Panc1 (cell line): ENCODE measurements around the gene NEUROD4. TPM values are rescaled to one million over a fixed set of nuclear protein-coding genes. Genes with fewer than 3 reads are reported as not detected.

Experiments
- ATAC-seq: fragments of 200-7000 bp; cut with Tn5 transposase; 2 replicates; pipeline ENCODE4 v1.9.1; 2020; ENCODE audit warnings: mild to moderate bottlenecking, moderate library complexity
- Bru-seq: library from RNA; stranded (reverse); fragments of 400-500 nt; gene quantifications from one replicate; lab custom pipeline; 2021; lab: Mats Ljungman, UMichigan
- BruChase-seq, 2 experiments: library from RNA; stranded (reverse); fragments of 400-500 nt; gene quantifications; one replicate each; lab custom pipeline; 2021; lab: Mats Ljungman, UMichigan
- BruUV-seq: library from RNA; stranded (reverse); fragments of 400-500 nt; replicated peaks from 2 replicates; lab custom pipeline; 2021; lab: Mats Ljungman, UMichigan
- CTCF ChIA-PET: fragments of 300-600 bp; sonication (Branson Sonifier 250); formaldehyde crosslinking; loops from one replicate; lab custom pipeline; 2022; ENCODE audit warnings: antibody characterized with exemption; lab: Charles Lee
- POLR2A ChIA-PET: fragments of 300-600 bp; sonication (Branson Sonifier 250); formaldehyde crosslinking; loops from one replicate; lab custom pipeline; 2022; ENCODE audit warnings: antibody characterized with exemption; lab: Charles Lee
- DNase-seq: peaks from one replicate; pipeline ENCODE4 v3.0.0-alpha.2; 2010; ENCODE audit warnings: low read depth, low spot score
- H3K27ac ChIP-seq: 2 replicates; pipeline ENCODE4 v1.5.1; 2011; ENCODE audit warnings: mild to moderate bottlenecking, low read length, inconsistent platforms
- H3K27me3 ChIP-seq: fragments of 200-500 bp; sonication (Bioruptor generic); 2 replicates; pipeline ENCODE4 v1.6.0; 2014; ENCODE audit warnings: low read length, inconsistent platforms; ENCODE audit not compliant: control insufficient read depth, insufficient read depth
- H3K36me3 ChIP-seq: fragments of 200-500 bp; sonication (Bioruptor generic); 2 replicates; pipeline ENCODE4 v1.5.1; 2014; ENCODE audit warnings: inconsistent platforms, mild to moderate bottlenecking, low read length, moderate library complexity; ENCODE audit not compliant: control insufficient read depth, insufficient read depth
- H3K4me1 ChIP-seq: 2 replicates; pipeline ENCODE4 v1.5.1; 2011; ENCODE audit warnings: inconsistent platforms, mild to moderate bottlenecking, low read length, moderate library complexity; ENCODE audit not compliant: control insufficient read depth, insufficient read depth
- H3K4me3 ChIP-seq, 2 experiments: 2 replicates each; pipeline ENCODE4 v1.5.1; 2011 to 2012; ENCODE audit warnings: low read depth in 2 of 2, low read length in 2 of 2, mild to moderate bottlenecking in 2 of 2, inconsistent platforms in 1 of 2, moderate library complexity in 1 of 2
- H3K9me3 ChIP-seq: fragments of 200-500 bp; sonication (Bioruptor generic); 2 replicates; pipeline ENCODE4 v1.5.1; 2014; ENCODE audit warnings: low read depth, mild to moderate bottlenecking, inconsistent platforms, low read length, moderate library complexity; ENCODE audit not compliant: control insufficient read depth, insufficient read depth
- CTCF ChIP-seq: fragments of 450-650 bp; IDR thresholded peaks from 2 replicates; pipeline ENCODE4 v1.5.1; 2017; ENCODE audit warnings: mild to moderate bottlenecking
- POLR2AphosphoS5 ChIP-seq: IDR thresholded peaks from 2 replicates; pipeline ENCODE4 v1.6.1; 2012; ENCODE audit warnings: mild to moderate bottlenecking, low read depth, low read length, moderate library complexity
- REST ChIP-seq, 2 experiments: IDR thresholded peaks; 2 replicates each; pipeline ENCODE4 v1.6.1; 2011 to 2012; ENCODE audit warnings: low read depth in 2 of 2, control low read depth in 1 of 2, low read length in 1 of 2, mild to moderate bottlenecking in 1 of 2, moderate library complexity in 1 of 2; ENCODE audit not compliant: insufficient read depth in 1 of 2
- SIN3A ChIP-seq: IDR thresholded peaks from 2 replicates; pipeline ENCODE4 v1.6.1; 2012; ENCODE audit warnings: low read depth, mild to moderate bottlenecking, low read length, moderate library complexity, borderline replicate concordance; ENCODE audit not compliant: insufficient read depth
- TCF7L2 ChIP-seq: IDR thresholded peaks from 2 replicates; pipeline ENCODE4 v1.6.1; 2011; ENCODE audit warnings: mild to moderate bottlenecking, low read depth, low read length, inconsistent platforms
- in situ Hi-C: cut with HindIII; loops from 2 replicates; pipeline ENCODE4 v1.10.0; 2016; ENCODE audit warnings: low sequenced_read_pairs, low pct_unique_long_range_greater_than_20kb
- intact Hi-C: fragments of 100-400 bp; cut with micrococcal nuclease; formaldehyde crosslinking; loops from one replicate; pipeline ENCODE4 v1.10.0; 2022; ENCODE audit not compliant: unreplicated experiment
- long read RNA-seq: library from polyadenylated mRNA; unstranded; transcript quantifications from one replicate; pipeline ENCODE4 v2.0.0, GENCODE V29; 2021; ENCODE audit not compliant: unreplicated experiment
- polyA plus RNA-seq: library from polyadenylated mRNA; unstranded; fragments of >200 nt; gene quantifications from one replicate; pipeline ENCODE4 v1.2.1, GENCODE V29; 2012; ENCODE audit warnings: missing spikeins; ENCODE audit not compliant: insufficient read length
- total RNA-seq: library from RNA; stranded (reverse); gene quantifications from one replicate; pipeline ENCODE4 v1.2.1, GENCODE V29; 2021; ENCODE audit not compliant: unreplicated experiment

Gene NEUROD4
- total RNA-seq, result not detected
- polyA plus RNA-seq, result not detected
- not detected for Bru-seq, nascent RNA
- BruChase-seq, experiment 1, labeled RNA remaining after a 2-hour chase, result not detected
- BruChase-seq, experiment 2, labeled RNA remaining after a 6-hour chase, result percentile 8 among the genes with signal in this experiment
- long read RNA-seq, result 0 reads

- Histone ChIP-seq H3K4me1 (peaks cover 6% of the 10 kb centered on the region; the same call in 1 of the 2 replicates), H3K27me3 (peaks cover 28% of the 10 kb centered on the region), H3K36me3 (no peaks in the 10 kb centered on the region), H3K4me3 (no peak within 1 kb of the TSS), H3K9me3 (no peaks in the 10 kb centered on the region), H3K27ac (no peak within 1 kb of the TSS)
- ATAC-seq (peak; percentile 45; the same call in 1 of the 2 replicates), DNase-seq (no peak)
- POLR2A ChIA-PET, result interaction anchor here (0.6 kb wide), 1 partner anchor 107 kb away, joined by 6 read pairs; no protein-coding TSS in a partner anchor
- CTCF ChIA-PET, result no interaction called here
- peak; percentile 86 to 91 for TF ChIP-seq REST (IDR thresholded peaks at IDR 0.05; ENCODE audit: insufficient read depth in 1 of 2, low read depth in 2 of 2, low read length in 1 of 2)
- TF ChIP-seq CTCF, result no peak
- intact Hi-C loops (no loop called here), in situ Hi-C loops (no loop called here)
- BruUV-seq, result no TSS peak
Measured at GRCh38 chr12:55019784-55020183, at the start of gene NEUROD4. NEUROD4 (plus strand) TSS chr12:55019974; CDS start chr12:55026440, 6,466 bp downstream.

GRCh38 chr12:54970741-54971140, 49.0 kb upstream of the NEUROD4 start:
- Histone ChIP-seq H3K4me1 (no peaks in the 10 kb centered on the region), H3K27ac (no peak overlapping the region), H3K27me3 (peaks cover 8% of the 10 kb centered on the region), H3K4me3 (no peak overlapping the region), H3K9me3 (no peaks in the 10 kb centered on the region), H3K36me3 (no peaks in the 10 kb centered on the region)
- DNase-seq (no peak), ATAC-seq (no peak)
- no TSS peak for BruUV-seq
- in situ Hi-C loops, result no loop called here
- intact Hi-C loops, result no loop called here
- CTCF ChIA-PET, result interaction anchor here (0.5 kb wide), 1 partner anchor 726 kb away, joined by 3 read pairs; no protein-coding TSS in a partner anchor
- no peak for TF ChIP-seq SIN3A
- TF ChIP-seq CTCF, result no peak
- no peak for TF ChIP-seq POLR2AphosphoS5
- no peak for TF ChIP-seq TCF7L2
- TF ChIP-seq REST (IDR thresholded peaks at IDR 0.05; ENCODE audit: insufficient read depth in 1 of 2, low read depth in 2 of 2, low read length in 1 of 2), result no peak
- POLR2A ChIA-PET, result no interaction called here
